Vagina (tissue), 2 donors: ENCODE results near the gene MAGI3. TPM values are rescaled to one million over a fixed set of nuclear protein-coding genes. Genes with fewer than 3 reads are reported as not detected.

ENCODE experiments used
- DNase-seq, 2 donors: peaks; one replicate each; pipeline ENCODE4 v3.0.0-alpha.2; 2017; ENCODE audit errors: extremely low spot score in 2 of 2
- H3K27ac ChIP-seq: fragments of 200-600 bp; sonication (generic); one replicate; pipeline ENCODE4 v1.5.1; 2019
- H3K27me3 ChIP-seq: fragments of 200-600 bp; sonication (generic); one replicate; pipeline ENCODE4 v1.5.1; 2019
- H3K36me3 ChIP-seq, 2 donors: fragments of 200-600 bp; sonication (generic); one replicate each; pipeline ENCODE4 v1.5.1; 2017 to 2019
- H3K4me1 ChIP-seq: fragments of 200-600 bp; sonication (generic); one replicate; pipeline ENCODE4 v1.5.1; 2019
- H3K4me3 ChIP-seq, 2 donors: fragments of 200-600 bp; sonication (generic); 1 replicate in 1 of 2; 2 replicates in 1 of 2; pipeline ENCODE4 v1.5.1; 2016 to 2019
- H3K9me3 ChIP-seq: fragments of 200-600 bp; sonication (generic); one replicate; pipeline ENCODE4 v1.5.1; 2019
- POLR2A ChIP-seq, 2 donors: fragments of 450-650 bp; IDR thresholded peaks; one replicate each; pipeline ENCODE4 v1.6.1; 2017; ENCODE audit warnings: antibody characterized with exemption in 2 of 2, mild to moderate bottlenecking in 2 of 2, moderate library complexity in 2 of 2
- POLR2AphosphoS5 ChIP-seq, 2 donors: sonication (generic); formaldehyde crosslinking; IDR thresholded peaks; one replicate each; pipeline ENCODE4 v1.9.0; 2017; ENCODE audit warnings: antibody characterized with exemption in 2 of 2, mild to moderate bottlenecking in 2 of 2, low read depth in 1 of 2; ENCODE audit not compliant: insufficient read depth in 1 of 2
- intact Hi-C: fragments of 100-400 bp; cut with DNase I; formaldehyde crosslinking; loops from one replicate; pipeline ENCODE4 v1.15.1; 2023
- total RNA-seq: library from RNA; depleted of rRNA; stranded (reverse); fragments of >200 nt; gene quantifications from one replicate; pipeline ENCODE4 v1.2.3, GENCODE V29; 2016
- TF ChIP-seq, protein P1 (sequence below), 3 experiments: fragments of 450-650 bp in 2 of 3; fragments of 200-600 bp in 1 of 3; sonication (generic) in 1 of 3; IDR thresholded peaks; one replicate each; pipeline ENCODE4 v1.5.1; 2017 to 2019; ENCODE audit warnings: antibody characterized with exemption in 3 of 3, mild to moderate bottlenecking in 2 of 3, moderate library complexity in 2 of 3

The MAGI3 gene
- total RNA-seq, 1 donor from 2014 or later, result 18.4 TPM

DNA sequence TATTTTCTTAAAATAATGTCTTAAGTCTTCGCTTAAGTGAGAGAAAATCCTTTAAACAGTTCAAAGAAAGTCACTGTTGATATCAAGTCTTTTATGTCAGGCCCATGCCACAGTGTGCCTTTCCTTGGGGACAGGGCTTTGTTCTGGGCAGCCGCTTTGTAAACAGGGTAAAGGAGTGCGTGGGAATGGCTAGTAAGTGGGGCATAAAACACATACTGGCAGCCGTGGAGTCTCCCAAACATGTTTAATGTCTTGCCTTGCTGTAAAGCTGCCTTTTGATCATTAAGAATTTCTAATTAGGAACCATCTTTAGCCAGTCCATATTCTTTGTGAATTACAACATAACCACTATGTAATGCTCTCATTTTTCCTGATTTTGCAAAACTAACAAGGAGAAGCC, 269.2 kb downstream of the MAGI3 start:
- TF ChIP-seq POLR2AphosphoS5 (IDR thresholded peaks at IDR 0.05; ENCODE audit: insufficient read depth in 1 of 2, low read depth in 1 of 2) (no peak), POLR2A (IDR thresholded peaks at IDR 0.05) (no peak)
- TF ChIP-seq, protein P1, sequence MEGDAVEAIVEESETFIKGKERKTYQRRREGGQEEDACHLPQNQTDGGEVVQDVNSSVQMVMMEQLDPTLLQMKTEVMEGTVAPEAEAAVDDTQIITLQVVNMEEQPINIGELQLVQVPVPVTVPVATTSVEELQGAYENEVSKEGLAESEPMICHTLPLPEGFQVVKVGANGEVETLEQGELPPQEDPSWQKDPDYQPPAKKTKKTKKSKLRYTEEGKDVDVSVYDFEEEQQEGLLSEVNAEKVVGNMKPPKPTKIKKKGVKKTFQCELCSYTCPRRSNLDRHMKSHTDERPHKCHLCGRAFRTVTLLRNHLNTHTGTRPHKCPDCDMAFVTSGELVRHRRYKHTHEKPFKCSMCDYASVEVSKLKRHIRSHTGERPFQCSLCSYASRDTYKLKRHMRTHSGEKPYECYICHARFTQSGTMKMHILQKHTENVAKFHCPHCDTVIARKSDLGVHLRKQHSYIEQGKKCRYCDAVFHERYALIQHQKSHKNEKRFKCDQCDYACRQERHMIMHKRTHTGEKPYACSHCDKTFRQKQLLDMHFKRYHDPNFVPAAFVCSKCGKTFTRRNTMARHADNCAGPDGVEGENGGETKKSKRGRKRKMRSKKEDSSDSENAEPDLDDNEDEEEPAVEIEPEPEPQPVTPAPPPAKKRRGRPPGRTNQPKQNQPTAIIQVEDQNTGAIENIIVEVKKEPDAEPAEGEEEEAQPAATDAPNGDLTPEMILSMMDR (IDR thresholded peaks at IDR 0.05), result no peak
- H3K4me1 ChIP-seq, result no peaks in the 10 kb centered on the region
- intact Hi-C loops, result no loop called here
- no peaks in the 10 kb centered on the region for H3K36me3 ChIP-seq
- no peak for DNase-seq
- no peaks in the 10 kb centered on the region for H3K9me3 ChIP-seq
- H3K4me3 ChIP-seq, result no peak overlapping the region
- H3K27ac ChIP-seq, result no peak overlapping the region
- no peaks in the 10 kb centered on the region for H3K27me3 ChIP-seq

DNA sequence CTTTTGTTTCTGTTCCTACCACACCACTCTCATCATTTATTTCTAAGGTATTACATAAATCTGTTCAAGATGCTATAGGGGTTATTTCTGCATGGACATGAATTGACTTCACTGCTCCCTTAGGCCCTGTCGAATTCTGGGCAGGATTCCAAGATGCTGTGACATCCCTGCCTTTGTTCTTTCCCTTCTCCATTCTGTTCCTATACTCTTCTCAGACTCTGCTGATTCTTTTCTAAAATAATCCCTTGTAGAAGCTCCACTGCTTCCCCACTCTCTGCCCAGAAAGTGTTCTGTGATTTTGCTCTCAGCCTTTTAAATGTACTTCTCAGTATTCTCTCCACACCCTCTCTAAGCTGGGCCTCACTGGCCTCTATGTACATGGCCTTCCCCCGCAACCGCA, 269.8 kb downstream of the MAGI3 start:
- Histone ChIP-seq H3K4me1 (no peaks in the 10 kb centered on the region), H3K27ac (no peak overlapping the region)
- intact Hi-C loops, result no loop called here

DNA sequence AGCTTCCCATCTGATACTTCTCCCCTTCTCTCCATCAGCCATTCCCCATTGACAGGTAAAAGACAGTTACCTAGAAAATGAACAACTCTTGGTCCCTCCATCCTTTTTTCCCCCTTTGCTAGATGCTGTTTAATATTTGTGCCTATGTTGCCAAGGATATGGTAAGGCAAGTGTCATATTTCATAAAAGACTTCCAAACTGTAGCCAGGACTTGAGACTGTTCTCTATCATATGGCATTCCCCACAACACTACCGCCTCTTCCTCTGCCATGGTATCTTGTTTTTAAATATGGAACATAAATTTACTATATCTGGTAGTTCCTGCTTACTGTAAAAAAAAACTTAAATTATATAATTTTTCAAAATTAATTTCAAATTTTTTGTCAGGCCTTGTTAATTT, 271.8 kb downstream of the MAGI3 start:
- no peak overlapping the region for H3K27ac ChIP-seq
- intact Hi-C loops, result no loop called here
- TF ChIP-seq, protein P1 (IDR thresholded peaks at IDR 0.05), result no peak
- TF ChIP-seq POLR2AphosphoS5 (IDR thresholded peaks at IDR 0.05; ENCODE audit: insufficient read depth in 1 of 2, low read depth in 1 of 2), result no peak
- no peak for TF ChIP-seq POLR2A (IDR thresholded peaks at IDR 0.05)
- no peaks in the 10 kb centered on the region for H3K9me3 ChIP-seq
- H3K27me3 ChIP-seq, result no peaks in the 10 kb centered on the region
- H3K4me3 ChIP-seq, result no peak overlapping the region
- no peak for DNase-seq
- H3K36me3 ChIP-seq, result peaks cover 0 to 6% of the 10 kb centered on the region in 2 donors
- H3K4me1 ChIP-seq, result no peaks in the 10 kb centered on the region

More for the DNA sequence above, 269.8 kb downstream of the MAGI3 start:
- no peak for TF ChIP-seq POLR2AphosphoS5 (IDR thresholded peaks at IDR 0.05; ENCODE audit: insufficient read depth in 1 of 2, low read depth in 1 of 2)
- TF ChIP-seq, protein P1 (IDR thresholded peaks at IDR 0.05), result no peak
- no peak for TF ChIP-seq POLR2A (IDR thresholded peaks at IDR 0.05)
- Histone ChIP-seq H3K9me3 (no peaks in the 10 kb centered on the region), H3K27me3 (no peaks in the 10 kb centered on the region), H3K4me3 (no peak overlapping the region), H3K36me3 (no peaks in the 10 kb centered on the region)
- DNase-seq, result no peak

DNA sequence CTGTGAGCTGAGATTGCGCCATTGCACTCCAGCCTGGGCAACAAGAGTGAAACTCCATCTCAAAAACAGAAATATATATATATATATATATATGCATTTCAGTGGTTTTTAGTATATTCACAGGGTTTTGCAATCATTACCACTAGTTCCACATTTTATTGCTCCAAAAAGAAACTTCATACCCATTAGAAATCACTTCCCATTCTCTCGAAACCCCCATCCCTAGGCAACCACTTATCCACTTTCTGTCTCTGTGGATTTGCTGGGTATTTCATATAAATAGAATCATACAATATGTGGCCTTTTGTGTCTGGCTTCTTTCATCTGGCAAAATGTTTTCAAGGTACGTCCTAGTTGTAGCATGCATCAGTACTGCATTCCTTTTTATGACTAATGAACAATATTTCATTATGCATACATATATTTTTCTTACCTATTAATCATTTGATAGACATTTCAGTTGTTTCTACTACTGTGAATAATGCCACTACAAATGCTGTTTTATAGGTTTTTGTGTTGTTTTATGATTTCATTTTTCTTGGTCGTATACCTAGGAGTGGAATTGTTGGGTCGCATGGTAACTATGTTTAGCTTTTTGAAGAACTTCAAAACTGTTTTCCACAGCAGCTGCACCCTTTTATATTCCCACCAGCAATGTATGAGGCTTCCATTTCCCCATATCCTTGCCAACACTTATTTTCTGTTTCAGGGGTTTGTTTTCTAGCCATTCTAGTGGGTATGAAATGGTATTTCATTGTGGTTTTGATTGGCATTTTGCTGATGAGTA, 273.0 kb downstream of the MAGI3 start:
- TF ChIP-seq POLR2A (IDR thresholded peaks at IDR 0.05), result no peak
- TF ChIP-seq, protein P1 (IDR thresholded peaks at IDR 0.05), result no peak
- H3K9me3 ChIP-seq, result no peaks in the 10 kb centered on the region
- H3K36me3 ChIP-seq, result peaks cover 0 to 6% of the 10 kb centered on the region in 2 donors
- intact Hi-C loops, result no loop called here
- H3K4me1 ChIP-seq, result no peaks in the 10 kb centered on the region
- no peak overlapping the region for H3K4me3 ChIP-seq
- H3K27me3 ChIP-seq, result no peaks in the 10 kb centered on the region
- no peak for DNase-seq
- no peak overlapping the region for H3K27ac ChIP-seq

DNA sequence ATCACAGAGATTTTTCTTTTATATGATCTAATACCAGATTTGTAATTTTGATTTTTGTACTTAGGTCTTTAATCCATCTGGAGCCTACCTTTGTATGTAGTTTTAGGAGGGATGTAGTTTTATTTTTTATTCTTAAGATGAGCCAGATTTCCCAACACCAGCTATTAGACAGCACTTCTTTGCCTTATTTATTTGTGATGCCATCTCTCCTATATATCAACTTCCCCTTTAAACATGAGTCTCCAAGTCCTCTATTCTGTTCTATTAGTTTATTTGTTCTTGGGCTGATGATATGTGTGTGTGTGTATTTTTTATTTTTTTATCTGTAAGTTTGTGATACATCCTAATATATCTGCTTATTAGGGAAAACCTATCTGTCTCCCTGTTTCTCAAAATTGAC, 274.8 kb downstream of the MAGI3 start:
- Histone ChIP-seq H3K27me3 (no peaks in the 10 kb centered on the region), H3K27ac (no peak overlapping the region), H3K36me3 (peaks cover 0 to 6% of the 10 kb centered on the region in 2 donors), H3K9me3 (no peaks in the 10 kb centered on the region), H3K4me1 (no peaks in the 10 kb centered on the region), H3K4me3 (no peak overlapping the region)
- no peak for TF ChIP-seq POLR2AphosphoS5 (IDR thresholded peaks at IDR 0.05; ENCODE audit: insufficient read depth in 1 of 2, low read depth in 1 of 2)
- DNase-seq, result no peak
- intact Hi-C loops, result no loop called here
